A673 (cell line): ENCODE results near the gene FUT9.

Source experiments
- EZH2 ChIP-seq: fragments of 200-600 bp; sonication (generic); IDR thresholded peaks from 2 replicates; pipeline ENCODE4 v1.6.1; 2017; ENCODE audit warnings: borderline replicate concordance, low read depth, mild to moderate bottlenecking, mixed read lengths, antibody characterized with exemption, low read length; ENCODE audit not compliant: poor library complexity, severe bottlenecking
- TF ChIP-seq, protein P1 (sequence below): fragments of 300-800, 200-600 bp; sonication (generic); conservative IDR thresholded peaks from 2 replicates; pipeline ENCODE4 v1.5.1; 2017; ENCODE audit warnings: low read depth, mild to moderate bottlenecking, antibody characterized with exemption, low read length, moderate library complexity, mixed read lengths

GRCh38 chr6:96086745-96087144 is 71.0 kb downstream of the FUT9 start:
- TF ChIP-seq, protein P1, sequence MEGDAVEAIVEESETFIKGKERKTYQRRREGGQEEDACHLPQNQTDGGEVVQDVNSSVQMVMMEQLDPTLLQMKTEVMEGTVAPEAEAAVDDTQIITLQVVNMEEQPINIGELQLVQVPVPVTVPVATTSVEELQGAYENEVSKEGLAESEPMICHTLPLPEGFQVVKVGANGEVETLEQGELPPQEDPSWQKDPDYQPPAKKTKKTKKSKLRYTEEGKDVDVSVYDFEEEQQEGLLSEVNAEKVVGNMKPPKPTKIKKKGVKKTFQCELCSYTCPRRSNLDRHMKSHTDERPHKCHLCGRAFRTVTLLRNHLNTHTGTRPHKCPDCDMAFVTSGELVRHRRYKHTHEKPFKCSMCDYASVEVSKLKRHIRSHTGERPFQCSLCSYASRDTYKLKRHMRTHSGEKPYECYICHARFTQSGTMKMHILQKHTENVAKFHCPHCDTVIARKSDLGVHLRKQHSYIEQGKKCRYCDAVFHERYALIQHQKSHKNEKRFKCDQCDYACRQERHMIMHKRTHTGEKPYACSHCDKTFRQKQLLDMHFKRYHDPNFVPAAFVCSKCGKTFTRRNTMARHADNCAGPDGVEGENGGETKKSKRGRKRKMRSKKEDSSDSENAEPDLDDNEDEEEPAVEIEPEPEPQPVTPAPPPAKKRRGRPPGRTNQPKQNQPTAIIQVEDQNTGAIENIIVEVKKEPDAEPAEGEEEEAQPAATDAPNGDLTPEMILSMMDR = no peak
- no peak for TF ChIP-seq EZH2
